ENCODE measurements around the gene MVK. TPM values are rescaled to one million over a fixed set of nuclear protein-coding genes. Genes with fewer than 3 reads are reported as not detected.

MVK gene
- total RNA-seq (2014; rRNA removed; shearing (Covaris generic); ENCODE audit: low replicate concordance), result 16.3 and 29.8 TPM in 2 replicates

DNA sequence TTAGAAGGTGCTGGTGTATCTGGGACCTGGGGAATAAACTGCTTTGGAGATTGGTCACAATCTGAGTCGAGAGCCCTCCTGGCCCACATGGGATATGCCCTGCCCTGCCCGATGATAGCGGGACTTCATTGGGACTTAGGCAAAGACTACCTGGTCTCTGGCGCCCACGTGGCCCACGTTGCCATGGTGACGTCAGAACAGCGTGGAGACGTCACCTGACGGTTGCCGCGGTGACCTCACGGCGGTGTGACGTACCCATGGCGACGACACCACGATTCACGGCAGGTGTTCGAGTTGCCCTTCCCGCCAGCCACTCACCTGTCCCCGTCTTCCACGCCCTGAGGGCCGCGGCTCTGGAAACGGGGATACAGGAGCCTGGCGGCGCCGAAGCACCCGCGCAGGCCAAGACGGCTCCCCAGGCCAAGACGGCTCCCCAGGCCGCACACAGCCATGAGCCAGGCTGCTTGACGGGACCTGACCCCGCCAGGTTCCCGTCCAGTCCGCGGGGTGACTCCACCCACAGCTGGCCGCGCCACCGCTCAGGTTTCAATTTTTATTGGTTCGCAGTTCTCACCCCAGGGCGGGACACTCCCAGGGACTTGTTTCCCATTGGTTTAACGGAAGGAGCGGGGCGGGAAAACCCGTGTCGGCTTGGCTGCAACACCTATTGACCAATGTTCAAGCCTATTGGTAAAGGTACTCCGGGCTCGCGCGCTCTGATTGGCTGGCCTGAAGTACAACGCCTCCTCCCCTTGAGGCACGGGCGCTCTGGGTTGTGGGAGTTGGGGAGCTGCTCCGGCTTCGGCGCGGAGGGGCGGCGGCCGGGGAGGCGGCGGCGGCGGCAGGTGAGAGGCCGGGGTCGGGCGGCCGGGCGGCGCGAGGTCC is at the start of gene MVK, which contains the start of gene MMAB:
Gene MVK, plus strand, starts transcription at position 766 of the 885 bp plus-strand sequence. CDS start 1,029 bp downstream, outside the sequence.
Gene MMAB, minus strand, starts transcription at position 476 of the 885 bp plus-strand sequence. Its CDS starts 24 bp downstream, at position 452.
- Histone ChIP-seq H3K27me3 (no peaks in the 10 kb centered on the region), H3K9me3 (no peaks in the 10 kb centered on the region), H3K36me3 (peaks cover 12% of the 10 kb centered on the region), H3K4me3 (peak within 1 kb of the TSS; percentile 73)
- peak; percentile 98 for DNase-seq

GRCh38 chr12:109524466-109525278 is 48.9 kb upstream of the MVK start:
- DNase-seq, result no peak
- no peaks in the 10 kb centered on the region for H3K9me3 ChIP-seq
- H3K36me3 ChIP-seq, result peaks cover 17% of the 10 kb centered on the region
- no peak overlapping the region for H3K4me3 ChIP-seq
- no peaks in the 10 kb centered on the region for H3K27me3 ChIP-seq

GRCh38 chr12:109525279-109525585 is 48.4 kb upstream of the MVK start:
- no peak for DNase-seq
- Histone ChIP-seq H3K9me3 (no peaks in the 10 kb centered on the region), H3K4me3 (no peak overlapping the region), H3K36me3 (peaks cover 12% of the 10 kb centered on the region), H3K27me3 (no peaks in the 10 kb centered on the region)

GRCh38 chr12:109527489-109528123 is 46.0 kb upstream of the MVK start:
- Histone ChIP-seq H3K4me3 (no peak overlapping the region), H3K9me3 (no peaks in the 10 kb centered on the region), H3K27me3 (no peaks in the 10 kb centered on the region), H3K36me3 (peaks cover 7% of the 10 kb centered on the region)
- no peak for DNase-seq

DNA sequence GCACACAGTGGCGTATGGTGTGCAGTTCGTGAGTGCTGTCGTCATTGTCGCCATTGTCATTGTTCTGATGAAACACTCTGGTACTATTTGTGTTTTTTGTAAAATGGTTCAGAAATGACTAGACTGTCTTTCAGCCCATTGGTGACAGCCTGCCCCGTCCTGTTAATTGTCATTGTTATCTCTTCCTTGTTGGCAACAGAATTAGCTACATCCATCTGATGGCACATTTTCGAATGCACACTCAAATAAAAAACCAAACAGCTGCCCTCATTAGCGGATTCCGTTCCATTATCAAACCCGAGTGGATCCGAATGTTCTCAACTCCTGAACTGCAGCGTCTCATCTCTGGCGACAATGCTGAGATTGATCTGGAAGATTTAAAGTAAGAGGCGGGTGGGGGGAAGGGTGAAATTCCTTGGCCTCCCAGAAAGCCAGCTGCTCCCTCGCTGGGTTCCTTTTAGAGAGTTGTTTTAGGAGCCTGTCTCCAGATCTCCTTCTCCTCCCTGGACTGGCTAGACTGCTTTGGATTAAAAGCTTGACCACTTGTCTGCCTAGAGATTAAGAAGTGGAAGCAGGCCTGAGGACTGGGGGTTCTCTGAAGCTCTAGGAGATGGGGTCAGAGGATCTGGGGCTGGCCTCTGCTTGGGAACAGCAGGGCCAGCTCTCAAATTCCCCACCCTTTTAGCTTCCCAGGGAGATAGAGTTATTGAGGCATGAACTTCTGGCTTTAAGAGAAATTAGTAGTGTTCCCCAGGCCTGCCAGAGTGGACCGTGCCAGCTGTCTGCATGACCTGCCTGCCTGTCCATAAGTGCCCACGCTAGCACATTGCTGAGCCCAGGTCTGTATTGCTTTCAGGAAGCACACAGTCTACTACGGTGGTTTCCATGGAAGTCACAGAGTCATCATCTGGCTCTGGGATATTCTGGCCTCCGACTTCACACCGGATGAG is 43.6 kb upstream of the MVK start:
- Histone ChIP-seq H3K36me3 (peaks cover 7% of the 10 kb centered on the region), H3K27me3 (no peaks in the 10 kb centered on the region)

DNA sequence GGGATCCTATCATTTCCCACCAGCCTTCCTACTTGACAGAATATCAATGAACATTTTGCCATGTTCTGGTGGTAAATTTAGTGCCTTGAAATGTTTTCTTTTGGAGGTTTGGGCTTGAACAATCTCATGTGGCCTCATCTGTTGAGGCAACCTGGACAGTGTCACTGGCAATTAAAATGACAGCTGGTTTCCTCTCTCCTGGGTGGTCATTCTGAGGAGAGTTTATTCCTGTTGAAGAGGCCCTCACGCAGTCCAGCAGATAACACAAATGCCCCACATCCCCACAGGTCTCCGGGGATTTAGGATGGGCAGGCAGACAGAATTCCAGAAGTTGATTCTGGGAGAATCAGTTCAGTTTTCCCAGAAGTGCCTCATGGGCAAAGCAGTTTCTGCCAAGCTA is 42.2 kb upstream of the MVK start:
- no peaks in the 10 kb centered on the region for H3K9me3 ChIP-seq
- H3K27me3 ChIP-seq, result no peaks in the 10 kb centered on the region
- H3K36me3 ChIP-seq, result peaks cover 7% of the 10 kb centered on the region
- no peak for DNase-seq
- no peak overlapping the region for H3K4me3 ChIP-seq

More for the DNA sequence above, 43.6 kb upstream of the MVK start:
- no peak overlapping the region for H3K4me3 ChIP-seq
- no peaks in the 10 kb centered on the region for H3K9me3 ChIP-seq
- DNase-seq, result no peak

- Histone ChIP-seq H3K36me3 (peaks cover 4% of the 10 kb centered on the region), H3K4me3 (no peak overlapping the region), H3K27me3 (no peaks in the 10 kb centered on the region), H3K9me3 (no peaks in the 10 kb centered on the region)
- DNase-seq, result no peak
Measured at GRCh38 chr12:109532721-109533486, 40.7 kb upstream of the MVK start.

GRCh38 chr12:109533487-109533740 is 40.2 kb upstream of the MVK start:
- Histone ChIP-seq H3K36me3 (peaks cover 4% of the 10 kb centered on the region), H3K9me3 (no peaks in the 10 kb centered on the region), H3K4me3 (no peak overlapping the region), H3K27me3 (no peaks in the 10 kb centered on the region)
- no peak for DNase-seq

DNA sequence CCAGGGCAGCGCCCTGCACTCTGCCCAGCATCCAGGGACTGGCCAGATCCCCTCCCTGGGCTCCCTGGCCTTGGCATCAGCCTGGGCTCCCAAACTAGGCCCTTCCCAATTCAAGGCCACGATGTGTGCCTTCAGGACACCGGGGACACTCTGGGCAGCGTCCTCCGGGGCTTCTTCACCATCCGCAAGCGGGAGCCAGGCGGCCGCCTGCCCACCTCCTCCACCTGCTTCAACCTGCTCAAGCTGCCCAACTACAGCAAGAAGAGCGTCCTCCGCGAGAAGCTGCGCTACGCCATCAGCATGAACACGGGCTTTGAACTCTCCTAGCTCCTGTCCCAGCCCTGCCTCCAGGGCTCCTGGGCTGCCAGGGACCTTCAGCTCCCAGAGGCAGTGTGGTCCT is 39.1 kb upstream of the MVK start:
- Histone ChIP-seq H3K36me3 (peaks cover 4% of the 10 kb centered on the region), H3K4me3 (no peak overlapping the region), H3K27me3 (no peaks in the 10 kb centered on the region), H3K9me3 (no peaks in the 10 kb centered on the region)
- DNase-seq, result no peak

DNA sequence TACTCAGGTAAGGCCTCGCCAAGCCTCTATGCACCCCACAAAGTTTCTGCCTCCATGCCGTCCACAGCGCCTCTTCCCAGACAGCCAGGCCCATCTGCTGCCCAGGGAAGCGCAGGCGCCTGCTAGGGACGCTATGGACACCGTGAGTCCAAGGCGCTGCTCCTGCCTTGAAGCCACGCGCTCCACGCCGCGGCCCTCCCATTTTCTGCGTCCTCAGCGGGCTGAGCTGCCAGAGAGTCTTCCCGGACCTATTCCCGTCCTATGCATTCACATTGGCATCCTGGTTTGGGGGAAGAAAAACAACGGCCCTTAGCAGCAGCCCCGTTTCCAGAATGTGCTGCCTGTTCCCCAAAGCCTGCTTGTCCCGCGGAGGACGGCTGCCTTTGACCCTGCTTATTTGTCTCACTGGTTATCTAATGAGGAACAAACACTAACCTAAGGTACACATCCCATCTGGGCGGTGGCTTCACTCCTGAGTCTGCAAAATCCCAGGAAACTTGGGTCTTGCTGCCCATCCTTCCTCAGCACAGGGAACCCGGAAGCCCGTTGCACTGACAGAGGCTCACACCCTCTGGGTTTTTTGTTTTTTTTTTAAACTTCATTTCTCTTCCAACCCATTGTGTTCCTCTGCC is 38.2 kb upstream of the MVK start:
- no peak for DNase-seq
- no peaks in the 10 kb centered on the region for H3K27me3 ChIP-seq
- no peaks in the 10 kb centered on the region for H3K9me3 ChIP-seq
- H3K4me3 ChIP-seq, result no peak overlapping the region
- peaks cover 4% of the 10 kb centered on the region for H3K36me3 ChIP-seq

GRCh38 chr12:109535863-109536250 is 37.7 kb upstream of the MVK start:
- DNase-seq, result no peak
- no peak overlapping the region for H3K4me3 ChIP-seq
- peaks cover 4% of the 10 kb centered on the region for H3K36me3 ChIP-seq
- no peaks in the 10 kb centered on the region for H3K27me3 ChIP-seq
- H3K9me3 ChIP-seq, result no peaks in the 10 kb centered on the region

DNA sequence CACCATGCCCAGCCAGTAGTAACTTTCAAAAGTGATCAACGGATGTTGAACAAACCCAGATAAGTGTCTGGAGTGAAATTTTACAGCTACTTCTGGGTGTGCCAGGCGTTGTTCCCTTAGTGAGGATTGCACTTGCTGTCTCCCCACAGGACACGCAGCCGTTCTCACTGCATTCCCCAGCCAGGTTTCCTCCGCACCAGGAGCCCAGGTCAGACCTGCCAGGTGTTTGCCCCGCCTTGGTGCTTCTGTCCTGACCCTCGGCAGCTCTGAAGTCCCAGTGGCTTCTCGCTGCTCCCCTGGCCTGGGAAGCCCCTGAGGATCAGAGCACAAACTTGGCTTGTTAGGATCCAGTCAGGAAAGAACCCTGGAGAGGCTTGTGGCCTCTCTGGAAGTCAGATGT is 36.5 kb upstream of the MVK start:
- Histone ChIP-seq H3K4me3 (no peak overlapping the region), H3K9me3 (no peaks in the 10 kb centered on the region), H3K36me3 (no peaks in the 10 kb centered on the region; the same call in 1 of the 2 replicates), H3K27me3 (no peaks in the 10 kb centered on the region)
- no peak for DNase-seq

- H3K36me3 ChIP-seq, result no peaks in the 10 kb centered on the region; the same call in 1 of the 2 replicates
- no peak for DNase-seq
- H3K27me3 ChIP-seq, result no peaks in the 10 kb centered on the region
- H3K9me3 ChIP-seq, result no peaks in the 10 kb centered on the region
- H3K4me3 ChIP-seq, result no peak overlapping the region
Measured at GRCh38 chr12:109538191-109538863, 35.3 kb upstream of the MVK start.

GRCh38 chr12:109539508-109539907 is 34.1 kb upstream of the MVK start:
- DNase-seq, result peak; percentile 62

More at GRCh38 chr12:109539508-109539907, 34.1 kb upstream of the MVK start:
- Histone ChIP-seq H3K4me3 (no peak overlapping the region), H3K9me3 (no peaks in the 10 kb centered on the region), H3K36me3 (no peaks in the 10 kb centered on the region; the same call in 1 of the 2 replicates), H3K27me3 (no peaks in the 10 kb centered on the region)

All from MG63 (cell line).